ENCODE data around the gene SPRR3. TPM values are rescaled to one million over a fixed set of nuclear protein-coding genes. Genes with fewer than 3 reads are reported as not detected.

The SPRR3 gene
- total and polyA plus RNA-seq, 9 donors = 0.85 TPM; not detected in 8

- no peak for DNase-seq
- Histone ChIP-seq H3K27me3 (no peaks in the 10 kb centered on the region), H3K9me3 (no peaks in the 10 kb centered on the region), H3K4me3 (no peak overlapping the region), H3K4me1 (ENCODE audit: insufficient read depth) (no peaks in the 10 kb centered on the region), H3K27ac (no peak overlapping the region), H3K36me3 (no peaks in the 10 kb centered on the region)
- 91 to 97% (median 96%) methylated on average over 1 of the region's 1 CpG for WGBS, 3 donors
- TF ChIP-seq CTCF (IDR thresholded peaks at IDR 0.05) (no peak), POLR2A (IDR thresholded peaks at IDR 0.05) (no peak), EP300 (IDR thresholded peaks at IDR 0.05) (no peak)
- intact Hi-C loops (cut with DNase I) = no loop called here
Observed at GRCh38 chr1:152980676-152981075, 20.9 kb upstream of the SPRR3 start.

DNA sequence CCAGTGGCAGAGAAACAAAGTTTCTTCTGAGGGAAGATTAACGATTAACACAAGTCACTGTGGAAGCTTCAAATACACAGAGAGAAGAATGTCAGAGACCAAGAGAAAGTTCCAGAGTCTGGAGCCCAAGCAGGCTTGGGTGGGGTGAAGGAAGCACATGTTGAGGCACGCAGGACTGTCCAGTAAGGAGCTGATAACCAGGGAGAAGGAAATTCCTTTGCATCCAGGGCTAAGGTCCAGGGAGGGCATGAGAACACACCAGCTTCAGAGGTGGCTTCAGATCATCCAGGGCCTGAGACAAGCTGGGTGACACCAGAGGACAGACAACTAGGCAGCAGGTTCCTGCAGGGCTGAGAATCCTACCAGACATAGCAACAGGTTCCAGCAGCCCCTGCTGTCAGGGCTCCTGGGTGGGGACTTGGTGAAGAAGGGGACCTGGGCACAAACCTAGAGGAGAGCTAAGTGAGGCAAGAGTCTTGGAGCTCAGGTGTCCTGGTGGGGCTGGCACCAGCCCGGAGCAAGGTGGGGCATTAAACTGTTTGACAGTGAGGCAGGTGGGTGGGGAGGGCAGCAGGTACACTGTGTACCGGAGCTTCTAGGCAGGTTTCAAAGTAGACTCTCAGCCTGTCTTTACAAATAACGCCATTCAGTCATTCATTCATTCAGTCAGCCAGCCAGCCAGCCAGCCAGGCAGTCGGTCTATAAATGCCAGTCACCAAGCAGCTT, 20.2 kb upstream of the SPRR3 start:
- no peak for DNase-seq
- H3K27ac ChIP-seq = no peak overlapping the region
- H3K27me3 ChIP-seq = no peaks in the 10 kb centered on the region
- H3K36me3 ChIP-seq = no peaks in the 10 kb centered on the region
- no peak for TF ChIP-seq POLR2A (IDR thresholded peaks at IDR 0.05)
- TF ChIP-seq EP300 (IDR thresholded peaks at IDR 0.05) = no peak
- no peak for TF ChIP-seq CTCF (IDR thresholded peaks at IDR 0.05)
- WGBS, 3 donors = 88 to 93% (median 91%) methylated on average over 5 to 6 of the region's 6 CpGs
- no peaks in the 10 kb centered on the region for H3K4me1 ChIP-seq (ENCODE audit: insufficient read depth)
- intact Hi-C loops (cut with DNase I) = no loop called here
- H3K9me3 ChIP-seq = no peaks in the 10 kb centered on the region
- no peak overlapping the region for H3K4me3 ChIP-seq

DNA sequence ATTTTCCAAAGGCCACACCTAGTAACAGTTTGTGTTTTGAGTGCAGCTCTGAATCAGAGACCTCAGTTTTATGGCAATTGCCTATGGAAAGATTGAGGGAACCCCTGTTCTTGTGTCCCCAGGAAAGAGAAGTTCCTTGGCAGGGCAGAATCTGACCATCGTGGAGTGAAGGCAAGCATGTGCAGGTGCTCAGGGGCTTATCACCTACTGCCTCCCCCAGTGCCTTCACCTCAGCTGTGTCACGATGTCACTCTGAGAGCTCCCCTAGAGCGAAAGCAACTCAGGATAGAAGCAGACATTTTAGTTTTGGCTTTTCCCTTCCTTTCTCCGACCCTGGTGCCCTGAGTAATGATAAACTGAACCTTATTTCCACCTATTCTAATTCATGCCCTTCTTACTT, 19.5 kb upstream of the SPRR3 start:
- Histone ChIP-seq H3K27me3 (no peaks in the 10 kb centered on the region), H3K4me3 (no peak overlapping the region), H3K9me3 (no peaks in the 10 kb centered on the region), H3K27ac (no peak overlapping the region), H3K4me1 (ENCODE audit: insufficient read depth) (no peaks in the 10 kb centered on the region), H3K36me3 (no peaks in the 10 kb centered on the region)
- 59 to 84% (median 79%) methylated on average over 4 of the region's 4 CpGs for WGBS, 3 donors
- DNase-seq = no peak
- TF ChIP-seq POLR2A (IDR thresholded peaks at IDR 0.05) = no peak
- no peak for TF ChIP-seq EP300 (IDR thresholded peaks at IDR 0.05)
- intact Hi-C loops (cut with DNase I) = no loop called here

DNA sequence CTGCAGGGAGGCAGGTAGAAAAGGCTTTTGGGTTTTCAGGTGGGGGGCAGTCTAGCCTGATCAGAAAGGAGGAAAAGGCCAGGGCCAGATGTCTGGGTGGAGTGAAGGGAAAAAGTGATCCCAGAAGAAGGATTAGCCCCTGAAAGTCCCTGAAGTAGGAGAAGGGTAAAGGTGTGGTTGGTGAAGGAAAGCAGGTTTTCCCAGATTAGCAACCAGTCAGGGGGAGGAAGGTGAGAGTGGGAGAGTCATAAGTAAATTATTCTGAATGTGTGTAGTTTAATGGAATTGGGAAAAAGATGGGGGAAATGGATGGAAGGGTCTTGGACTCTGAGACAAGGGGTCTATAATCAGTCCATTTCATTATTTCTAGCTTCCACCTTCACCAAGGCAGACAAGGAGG, 18.3 kb upstream of the SPRR3 start:
- Histone ChIP-seq H3K27me3 (no peaks in the 10 kb centered on the region), H3K4me1 (ENCODE audit: insufficient read depth) (no peaks in the 10 kb centered on the region), H3K9me3 (no peaks in the 10 kb centered on the region), H3K36me3 (no peaks in the 10 kb centered on the region), H3K27ac (no peak overlapping the region), H3K4me3 (no peak overlapping the region)
- DNase-seq = no peak
- TF ChIP-seq POLR2A (IDR thresholded peaks at IDR 0.05) (no peak), CTCF (IDR thresholded peaks at IDR 0.05) (no peak), EP300 (IDR thresholded peaks at IDR 0.05) (no peak)
- intact Hi-C loops (cut with DNase I) = no loop called here

- TF ChIP-seq POLR2A (IDR thresholded peaks at IDR 0.05) = no peak
- TF ChIP-seq CTCF (IDR thresholded peaks at IDR 0.05) = no peak
- no peak for TF ChIP-seq EP300 (IDR thresholded peaks at IDR 0.05)
- DNase-seq = no peak
- WGBS, 3 donors = 78 to 80% (median 78%) methylated on average over 3 of the region's 3 CpGs
- Histone ChIP-seq H3K27ac (no peak within 1 kb of the TSS), H3K27me3 (no peaks in the 10 kb centered on the region), H3K9me3 (no peaks in the 10 kb centered on the region), H3K36me3 (no peaks in the 10 kb centered on the region), H3K4me3 (no peak within 1 kb of the TSS), H3K4me1 (ENCODE audit: insufficient read depth) (no peaks in the 10 kb centered on the region)
- intact Hi-C loops (cut with DNase I) = no loop called here
Observed at GRCh38 chr1:152983743-152984142, 17.8 kb upstream of the SPRR3 start, which contains the start of gene SPRR1A. SPRR1A (plus strand) TSS chr1:152984081; CDS start chr1:152985231, 1,150 bp downstream.
